RWPE1 (cell line): ENCODE results near the gene POLR1C.

Experiments
- CTCF ChIA-PET: fragments of 350-600 bp; sonication (Branson Sonifier 250); formaldehyde crosslinking; extraction: SDS; loops from one replicate; lab custom pipeline; 2021; lab: Yijun Ruan, JAX
- POLR2A ChIA-PET: fragments of 400-600 bp; formaldehyde crosslinking; extraction: SDS; loops from one replicate; lab custom pipeline; 2020; ENCODE audit warnings: antibody characterized with exemption; ENCODE audit not compliant: low non-redundant PET; lab: Yijun Ruan, JAX
- DNase-seq: peaks from one replicate; pipeline ENCODE4 v3.0.0; 2012; ENCODE audit warnings: low spot score
- H3K27ac ChIP-seq: fragments of 450-650 bp; 2 replicates; pipeline ENCODE4 v1.5.1; 2017
- CTCF ChIP-seq: fragments of 450-650 bp; conservative IDR thresholded peaks from 2 replicates; pipeline ENCODE4 v1.5.1; 2017; ENCODE audit warnings: low read depth, mild to moderate bottlenecking

Gene POLR1C

DNA sequence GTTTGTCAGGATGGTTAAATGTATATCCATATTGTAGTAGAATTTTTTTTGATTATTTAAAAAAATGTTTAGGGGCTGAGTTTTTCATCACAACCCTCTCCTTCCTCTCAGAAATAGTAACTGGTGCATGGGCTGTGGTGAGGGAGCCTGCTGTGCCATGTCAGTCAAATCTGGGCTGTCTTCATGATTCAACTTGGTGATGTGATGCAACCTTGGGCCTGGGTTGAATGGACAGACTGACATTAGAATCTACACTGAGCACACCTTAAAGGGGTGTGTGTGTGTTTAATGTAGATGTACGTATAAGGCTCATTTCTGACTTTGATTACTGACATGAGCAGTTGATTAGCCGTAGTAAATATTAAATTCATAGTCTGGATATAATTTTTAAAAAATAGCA lies 35.8 kb upstream of the POLR1C start:
- no peak overlapping the region for H3K27ac ChIP-seq
- DNase-seq, result peak; percentile 78
- TF ChIP-seq CTCF, result no peak
- ChIA-PET CTCF (interaction anchor here (0.6 kb wide), 1 partner anchor 10 kb away, joined by 3 read pairs; no protein-coding TSS in a partner anchor), POLR2A (no interaction called here)

DNA sequence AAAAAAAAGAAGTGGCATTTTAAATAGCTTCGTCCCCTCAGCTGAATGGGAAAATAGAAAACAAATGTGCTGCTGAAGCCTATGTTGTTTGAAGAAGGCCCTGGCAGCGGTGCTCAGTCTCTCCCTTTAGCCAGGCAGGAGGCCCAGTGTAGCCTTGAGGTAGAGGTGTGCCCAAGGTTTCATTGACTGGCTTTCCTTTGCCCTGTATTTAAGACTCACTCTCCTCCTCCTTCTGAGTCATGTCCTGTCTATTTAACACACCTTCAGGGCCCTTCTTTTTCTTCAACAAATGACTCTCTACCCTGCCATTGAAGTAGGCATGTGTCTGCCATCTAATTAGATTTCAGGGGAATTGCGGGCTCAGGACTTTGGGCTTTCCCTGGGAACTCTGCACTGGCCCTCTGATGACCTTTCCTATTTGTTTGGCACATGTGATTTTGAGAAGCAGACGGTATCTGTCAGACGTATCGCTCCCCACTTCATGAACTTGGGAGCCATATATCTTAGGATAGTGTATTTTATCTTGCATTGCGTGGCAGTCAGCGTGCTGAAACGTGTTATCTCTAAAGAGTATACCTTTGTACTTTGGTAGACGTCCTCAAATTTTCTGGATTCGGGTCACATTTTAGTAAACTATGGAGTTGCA lies 35.2 kb upstream of the POLR1C start:
- DNase-seq, result peak; percentile 87
- peak overlapping the region; percentile 64 for H3K27ac ChIP-seq
- no peak for TF ChIP-seq CTCF
- CTCF ChIA-PET, result interaction anchor here (0.6 kb wide), 1 partner anchor 9 kb away, joined by 3 read pairs; no protein-coding TSS in a partner anchor
- POLR2A ChIA-PET, result no interaction called here

GRCh38 chr6:43488667-43489276 lies 28.1 kb upstream of the POLR1C start:
- H3K27ac ChIP-seq, result no peak overlapping the region; the same call in 1 of the 2 replicates
- TF ChIP-seq CTCF, result no peak
- ChIA-PET CTCF (interaction anchor here (1.4 kb wide), 1 partner anchor 33 kb away, joined by 5 read pairs; the partner anchor contains the start of gene DLK2), POLR2A (interaction anchor here (0.6 kb wide), 1 partner anchor 12 kb away, joined by 8 read pairs; the partner anchor contains the start of gene TJAP1)
- no peak for DNase-seq

GRCh38 chr6:43489277-43490072 lies 27.4 kb upstream of the POLR1C start:
- ChIA-PET POLR2A (interaction anchor here (0.6 kb wide), 1 partner anchor 12 kb away, joined by 8 read pairs; the partner anchor contains the start of gene TJAP1), CTCF (interaction anchor here (1.4 kb wide), 1 partner anchor 34 kb away, joined by 5 read pairs; the partner anchor contains the start of gene DLK2)
- no peak overlapping the region; the same call in 1 of the 2 replicates for H3K27ac ChIP-seq
- TF ChIP-seq CTCF, result no peak
- DNase-seq, result no peak

DNA sequence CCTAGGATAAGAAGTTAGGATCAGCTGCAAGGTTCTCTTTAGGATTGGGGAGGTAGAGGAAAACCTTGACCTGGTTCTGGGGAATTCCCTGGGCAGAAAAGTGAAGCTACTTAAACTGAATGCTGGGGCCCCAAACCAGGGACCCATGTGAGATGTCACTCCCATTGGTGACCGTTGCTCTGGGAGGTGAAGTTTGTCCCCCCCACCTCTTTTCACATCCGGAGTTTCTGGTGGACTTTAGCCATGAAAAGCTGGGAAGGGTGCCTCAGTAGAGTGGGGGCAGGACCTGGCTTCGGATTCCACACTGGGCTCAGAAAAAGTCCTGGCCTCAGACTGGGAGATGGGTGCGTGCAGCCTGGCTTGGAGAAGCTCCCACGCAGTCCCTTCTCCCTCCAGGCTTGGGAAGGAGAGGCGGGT lies 26.4 kb upstream of the POLR1C start:
- no peak for DNase-seq
- ChIA-PET CTCF (interaction anchor here (0.6 to 1.4 kb wide), 2 partner anchors 10 to 35 kb away, joined by 3 to 5 read pairs; partner anchors contain the start of gene DLK2), POLR2A (no interaction called here)
- no peak for TF ChIP-seq CTCF
- H3K27ac ChIP-seq, result no peak overlapping the region
